NCI-H2227 (cell line): ENCODE results near the gene SPON1.
"Not testable (repeated sequence)": the region's sequence is repeated elsewhere in the genome, so short reads cannot be mapped to it uniquely, and the experiment has no call there.

ENCODE experiments used
- DNase-seq: peaks from one replicate; lab custom pipeline; 2025; ENCODE audit not compliant: unreplicated experiment; lab: John Stamatoyannopoulos, UW

The SPON1 gene

GRCh38 chr11:14112721-14113120 is 150.2 kb downstream of the SPON1 start:
- no peak for DNase-seq

- no peak for DNase-seq
These were observed 151.7 kb downstream of the SPON1 start for GRCh38 chr11:14114269-14114668.

- DNase-seq: no peak
These were observed 152.3 kb downstream of the SPON1 start for GRCh38 chr11:14114786-14115185.

- DNase-seq: no peak
These were observed 155.1 kb downstream of the SPON1 start for GRCh38 chr11:14117632-14118031.

- DNase-seq: no peak
These were observed 155.5 kb downstream of the SPON1 start for GRCh38 chr11:14118072-14118471.

- DNase-seq: no peak
These were observed 156.8 kb downstream of the SPON1 start for GRCh38 chr11:14119357-14119756.

GRCh38 chr11:14124350-14124749 is 161.8 kb downstream of the SPON1 start:
- DNase-seq: no peak

GRCh38 chr11:14124886-14125285 is 162.4 kb downstream of the SPON1 start:
- no peak for DNase-seq

GRCh38 chr11:14125529-14125928 is 163.0 kb downstream of the SPON1 start:
- no peak for DNase-seq

GRCh38 chr11:14127679-14128078 is 165.2 kb downstream of the SPON1 start:
- no peak for DNase-seq

- DNase-seq: no peak
These were observed 169.8 kb downstream of the SPON1 start for GRCh38 chr11:14132312-14132711.

- no peak for DNase-seq
These were observed 170.9 kb downstream of the SPON1 start for GRCh38 chr11:14133381-14133780.

- DNase-seq: no peak
These were observed 174.0 kb downstream of the SPON1 start for GRCh38 chr11:14136561-14136960.

- DNase-seq: no peak
These were observed 174.8 kb downstream of the SPON1 start for GRCh38 chr11:14137284-14137683.

GRCh38 chr11:14140991-14141390 is 178.5 kb downstream of the SPON1 start:
- DNase-seq: no peak

GRCh38 chr11:14141676-14142075 is 179.2 kb downstream of the SPON1 start:
- no peak for DNase-seq

- no peak for DNase-seq
These were observed 182.4 kb downstream of the SPON1 start for GRCh38 chr11:14144934-14145333.

- DNase-seq: peak; percentile 1
These were observed 186.2 kb downstream of the SPON1 start for GRCh38 chr11:14148653-14149273.

GRCh38 chr11:14149683-14150082 is 187.2 kb downstream of the SPON1 start:
- DNase-seq: no peak

GRCh38 chr11:14150878-14151277 is 188.4 kb downstream of the SPON1 start:
- no peak for DNase-seq

- not testable (repeated sequence) for DNase-seq
These were observed 191.6 kb downstream of the SPON1 start for GRCh38 chr11:14154103-14154502.

- no peak for DNase-seq
These were observed 195.9 kb downstream of the SPON1 start for GRCh38 chr11:14158393-14158792.

- no peak for DNase-seq
These were observed 201.1 kb downstream of the SPON1 start for GRCh38 chr11:14163576-14163975.
